Rectal smooth muscle tissue (tissue), 1 donor: ENCODE results near the gene TENM4.

ENCODE experiments used
- H3K27ac ChIP-seq: one replicate; pipeline ENCODE4 v1.7.0; 2013; ENCODE audit warnings: low read depth, low read length, inconsistent platforms
- H3K27me3 ChIP-seq: one replicate; pipeline ENCODE4 v1.7.0; 2013; ENCODE audit warnings: low read length; ENCODE audit not compliant: control insufficient read depth, insufficient read depth
- H3K36me3 ChIP-seq: one replicate; pipeline ENCODE4 v1.7.0; 2013; ENCODE audit warnings: low read length; ENCODE audit not compliant: control insufficient read depth, insufficient read depth
- H3K4me1 ChIP-seq: one replicate; pipeline ENCODE4 v1.7.0; 2013; ENCODE audit warnings: low read length; ENCODE audit not compliant: control insufficient read depth, insufficient read depth
- H3K4me3 ChIP-seq: one replicate; pipeline ENCODE4 v1.7.0; 2013; ENCODE audit warnings: low read length
- H3K9ac ChIP-seq: one replicate; pipeline ENCODE4 v1.7.0; 2013; ENCODE audit warnings: low read length

The TENM4 gene

DNA sequence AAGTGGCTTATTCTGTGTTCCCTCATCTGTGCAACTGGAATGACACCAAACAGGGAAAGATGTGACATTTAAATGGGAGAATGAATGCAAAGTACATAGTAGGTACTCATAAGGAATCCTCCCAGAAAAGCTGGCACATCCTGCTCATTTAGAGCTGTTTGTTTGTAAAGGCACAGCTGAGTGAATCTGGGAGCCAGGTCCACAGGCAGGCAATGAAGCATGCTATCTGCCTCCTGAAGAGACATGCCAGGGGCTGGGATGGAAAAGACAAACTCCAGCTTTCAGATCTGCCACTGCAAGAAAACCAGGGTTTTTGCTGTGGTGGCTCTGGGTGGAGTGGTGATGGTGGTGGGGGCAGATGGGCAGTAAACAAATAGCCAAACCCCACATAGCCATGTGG lies 150.1 kb downstream of the TENM4 start:
- Histone ChIP-seq H3K4me1 (no peaks in the 10 kb centered on the region), H3K9ac (no peak overlapping the region), H3K27me3 (no peaks in the 10 kb centered on the region), H3K36me3 (no peaks in the 10 kb centered on the region), H3K4me3 (no peak overlapping the region), H3K27ac (no peak overlapping the region)

DNA sequence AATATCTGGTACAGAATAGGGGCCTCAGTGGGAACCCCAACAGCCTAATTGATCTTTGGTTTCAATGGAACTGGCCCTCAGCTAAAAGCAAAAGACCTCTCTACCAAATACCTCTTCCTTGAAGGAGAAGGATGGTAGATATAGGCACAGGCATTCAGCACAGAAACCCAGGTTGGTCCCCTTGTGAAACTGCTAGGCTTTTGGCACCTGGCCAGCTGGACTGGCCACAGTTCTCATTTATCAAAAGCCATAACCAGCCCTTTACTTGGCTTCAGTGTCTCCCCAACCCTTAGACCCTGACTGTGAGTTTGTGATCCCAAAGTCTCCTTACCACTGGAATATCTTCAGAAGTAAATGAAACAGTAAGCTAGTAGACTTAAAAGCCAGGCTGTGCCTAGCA lies 152.9 kb downstream of the TENM4 start:
- no peaks in the 10 kb centered on the region for H3K4me1 ChIP-seq
- H3K27me3 ChIP-seq = no peaks in the 10 kb centered on the region
- H3K4me3 ChIP-seq = no peak overlapping the region
- H3K9ac ChIP-seq = no peak overlapping the region
- H3K36me3 ChIP-seq = no peaks in the 10 kb centered on the region
- no peak overlapping the region for H3K27ac ChIP-seq

DNA sequence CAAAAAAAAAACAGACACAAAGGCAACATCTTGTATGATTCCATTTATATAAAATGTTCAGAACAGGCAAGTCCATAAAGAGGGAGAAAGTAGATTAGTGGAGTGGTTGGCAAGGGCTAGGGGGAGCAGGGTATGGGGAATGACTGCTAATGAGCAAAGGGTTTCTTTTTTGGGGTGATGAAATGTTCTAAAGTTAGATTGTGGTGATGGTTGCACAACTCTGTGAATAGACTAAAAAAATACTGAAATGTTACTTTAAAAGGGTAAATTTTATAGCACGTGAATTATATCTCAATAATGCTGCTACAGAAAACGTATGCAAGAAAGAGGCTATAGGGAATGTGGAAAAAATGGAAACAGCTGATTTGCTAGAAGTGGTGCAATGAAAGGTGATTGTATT lies 155.1 kb downstream of the TENM4 start:
- H3K4me3 ChIP-seq = no peak overlapping the region
- no peaks in the 10 kb centered on the region for H3K4me1 ChIP-seq
- H3K27ac ChIP-seq = no peak overlapping the region
- no peaks in the 10 kb centered on the region for H3K36me3 ChIP-seq
- H3K9ac ChIP-seq = no peak overlapping the region
- H3K27me3 ChIP-seq = no peaks in the 10 kb centered on the region

DNA sequence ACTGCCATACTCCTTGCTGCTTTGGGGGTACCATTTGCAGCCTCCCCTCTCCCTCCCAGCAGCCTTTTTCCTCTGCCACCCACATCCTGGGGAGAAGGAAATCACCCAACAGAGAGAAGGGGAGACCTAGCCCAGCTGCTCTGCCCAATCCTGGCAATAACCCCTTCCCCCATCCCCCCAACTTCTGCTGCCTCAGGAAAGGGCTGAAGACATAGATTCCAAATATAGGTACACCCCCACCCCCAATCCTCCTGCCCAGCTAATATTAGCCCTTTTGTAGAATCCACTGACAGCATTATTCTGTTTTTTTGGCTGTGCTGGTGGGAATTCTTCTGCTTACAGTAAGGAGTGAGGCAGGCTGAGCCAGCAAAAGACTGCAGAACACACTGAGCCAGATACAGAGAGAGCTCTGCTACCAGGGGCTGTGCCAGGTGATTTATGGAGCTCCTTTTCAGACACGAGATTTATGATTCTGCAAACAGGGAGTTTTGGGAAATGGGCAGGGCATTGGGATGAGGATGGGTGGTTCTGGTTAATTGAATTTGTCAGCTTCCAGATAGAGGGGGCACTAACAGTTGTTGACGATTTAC lies 164.0 kb downstream of the TENM4 start:
- Histone ChIP-seq H3K27me3 (no peaks in the 10 kb centered on the region), H3K36me3 (no peaks in the 10 kb centered on the region), H3K4me1 (no peaks in the 10 kb centered on the region), H3K9ac (no peak overlapping the region), H3K27ac (no peak overlapping the region), H3K4me3 (no peak overlapping the region)

DNA sequence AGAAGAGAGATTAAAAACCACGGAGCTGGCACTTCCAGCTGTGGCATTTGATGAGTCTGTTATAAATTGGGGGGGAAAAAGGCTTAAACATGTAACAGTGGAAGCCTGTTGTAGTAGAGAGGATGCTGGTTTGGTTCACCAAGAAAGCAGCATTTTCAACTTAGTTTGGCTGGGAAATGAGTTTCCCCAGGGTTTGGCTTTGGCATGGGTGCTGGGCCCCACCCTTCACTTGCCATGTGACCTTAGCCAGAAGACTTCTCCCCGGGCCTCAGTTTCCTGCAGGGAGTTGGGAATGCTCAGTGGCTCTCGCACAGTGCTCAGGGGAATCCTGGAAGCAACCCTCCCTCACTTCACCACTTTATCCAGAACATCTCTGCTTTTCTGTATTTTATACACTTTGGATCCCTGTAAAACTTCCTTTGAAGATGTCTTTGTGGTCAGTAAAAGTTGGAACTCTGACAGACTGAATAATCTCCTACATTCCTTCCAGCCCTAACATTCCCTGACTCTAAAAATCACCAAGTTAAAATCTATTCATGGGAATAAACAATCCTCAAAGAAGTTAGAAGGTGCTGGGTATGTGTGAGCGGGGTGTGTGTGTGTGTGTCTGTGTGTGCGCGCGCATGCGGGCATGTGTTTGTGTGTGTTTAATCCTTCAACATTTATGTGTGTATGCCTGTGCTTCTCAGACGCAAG lies 166.0 kb downstream of the TENM4 start:
- Histone ChIP-seq H3K9ac (no peak overlapping the region), H3K4me1 (no peaks in the 10 kb centered on the region), H3K36me3 (no peaks in the 10 kb centered on the region), H3K4me3 (no peak overlapping the region), H3K27me3 (peaks cover 3% of the 10 kb centered on the region), H3K27ac (no peak overlapping the region)

DNA sequence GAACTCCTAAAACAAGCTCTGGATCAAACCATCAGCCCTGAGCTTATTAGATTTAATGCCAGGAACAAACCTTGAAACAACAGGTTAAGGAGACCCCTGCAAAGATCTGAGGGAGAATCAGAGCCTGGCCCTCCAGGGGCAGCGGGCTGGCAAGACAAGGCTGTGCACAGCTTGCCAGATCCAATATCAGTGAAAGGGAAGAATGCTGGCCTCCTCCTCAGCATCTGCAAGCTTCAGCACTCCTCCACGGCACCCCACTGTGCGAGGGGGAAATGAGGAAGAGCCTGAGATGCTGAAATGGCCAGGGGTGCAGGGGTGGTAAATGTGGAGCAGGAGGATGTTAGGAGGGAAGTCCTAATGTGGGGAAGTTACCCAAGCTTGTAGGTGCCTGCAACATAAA lies 167.0 kb downstream of the TENM4 start:
- peaks cover 3% of the 10 kb centered on the region for H3K27me3 ChIP-seq
- H3K9ac ChIP-seq = no peak overlapping the region
- no peak overlapping the region for H3K27ac ChIP-seq
- no peaks in the 10 kb centered on the region for H3K36me3 ChIP-seq
- H3K4me3 ChIP-seq = no peak overlapping the region
- no peaks in the 10 kb centered on the region for H3K4me1 ChIP-seq

DNA sequence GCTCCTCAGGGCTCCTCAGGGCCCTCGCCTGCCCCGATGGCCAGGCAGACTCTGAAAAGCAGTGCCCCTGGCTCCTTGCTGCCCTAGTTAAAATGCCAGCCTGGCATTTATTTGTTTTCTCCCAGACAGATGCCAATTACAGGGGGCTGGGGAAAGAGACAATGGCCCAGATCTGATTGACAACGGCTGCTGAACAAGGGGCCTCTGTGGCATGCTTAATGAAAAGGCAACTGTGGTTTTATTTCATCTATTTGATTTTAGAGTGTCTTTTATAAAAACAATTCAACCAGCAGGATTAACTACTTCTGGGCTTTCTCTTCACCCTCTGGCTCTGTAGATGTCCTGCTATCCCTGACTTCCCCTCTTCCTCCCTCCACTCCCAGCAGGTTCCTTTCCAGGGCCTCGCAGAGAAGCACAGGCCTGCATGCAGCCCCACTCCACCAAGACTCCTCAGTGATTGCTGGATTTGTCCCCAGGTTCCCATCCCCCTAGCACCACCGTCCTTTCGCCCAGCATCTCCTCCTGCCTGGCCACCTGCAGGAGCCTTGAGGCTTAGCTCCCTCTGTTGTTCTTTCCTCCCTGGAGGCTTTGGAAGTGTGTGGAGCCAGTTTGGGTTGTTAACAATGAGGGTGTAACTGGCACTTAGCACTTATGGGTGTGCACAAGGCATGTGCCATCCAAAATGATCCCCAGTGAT lies 171.1 kb downstream of the TENM4 start:
- Histone ChIP-seq H3K27me3 (peaks cover 3% of the 10 kb centered on the region), H3K36me3 (no peaks in the 10 kb centered on the region), H3K4me1 (no peaks in the 10 kb centered on the region), H3K27ac (no peak overlapping the region), H3K4me3 (no peak overlapping the region), H3K9ac (no peak overlapping the region)

DNA sequence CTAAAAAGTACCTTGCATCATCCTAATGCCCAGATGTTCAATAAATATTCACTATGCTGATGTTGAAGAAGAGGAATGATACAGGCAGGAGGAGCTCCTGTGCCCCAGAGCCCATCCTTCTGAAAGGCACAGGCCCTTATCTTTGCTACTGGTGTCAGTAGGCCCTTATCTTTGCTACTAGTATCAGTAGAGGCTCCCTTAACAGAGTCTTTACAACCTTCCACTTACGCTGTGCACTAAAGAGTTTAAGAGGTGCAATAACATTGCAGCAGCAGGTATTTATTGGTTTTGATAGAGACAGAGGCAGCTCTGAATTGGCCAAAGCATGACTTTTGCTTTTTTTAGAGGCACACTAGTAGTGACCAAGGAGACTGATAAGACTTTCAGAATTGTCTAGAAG lies 174.4 kb downstream of the TENM4 start:
- Histone ChIP-seq H3K4me1 (no peaks in the 10 kb centered on the region), H3K27me3 (peaks cover under 1% of the 10 kb centered on the region), H3K9ac (no peak overlapping the region), H3K36me3 (no peaks in the 10 kb centered on the region), H3K27ac (no peak overlapping the region), H3K4me3 (no peak overlapping the region)

DNA sequence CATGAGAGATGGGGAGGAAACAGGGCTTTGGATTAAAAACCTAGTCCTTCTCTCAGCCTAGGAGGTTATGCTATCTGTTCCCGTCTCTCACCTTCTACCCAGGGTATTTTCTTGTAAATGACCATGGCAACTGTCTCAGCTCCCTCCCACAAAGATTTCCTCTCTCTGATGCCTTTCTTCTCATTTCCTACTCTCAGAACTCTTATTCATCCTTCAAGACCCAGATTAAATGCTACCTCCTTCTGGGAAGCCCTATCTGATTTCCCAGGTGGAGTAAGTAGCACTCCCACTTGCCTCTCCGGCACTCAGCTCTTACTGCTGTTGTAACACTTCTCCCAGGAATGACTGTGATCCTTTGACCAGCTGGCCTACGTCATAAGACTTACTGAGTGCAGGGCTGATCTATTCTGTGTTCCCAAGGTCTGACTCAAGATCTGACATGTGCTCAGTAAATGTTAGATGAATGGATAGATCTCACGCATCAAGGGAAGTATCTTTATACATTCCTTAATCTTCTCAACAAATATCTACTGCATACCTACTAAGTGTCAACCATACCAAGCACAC lies 175.0 kb downstream of the TENM4 start:
- no peak overlapping the region for H3K9ac ChIP-seq
- H3K27ac ChIP-seq = no peak overlapping the region
- H3K4me3 ChIP-seq = no peak overlapping the region
- no peaks in the 10 kb centered on the region for H3K4me1 ChIP-seq
- no peaks in the 10 kb centered on the region for H3K27me3 ChIP-seq
- no peaks in the 10 kb centered on the region for H3K36me3 ChIP-seq

DNA sequence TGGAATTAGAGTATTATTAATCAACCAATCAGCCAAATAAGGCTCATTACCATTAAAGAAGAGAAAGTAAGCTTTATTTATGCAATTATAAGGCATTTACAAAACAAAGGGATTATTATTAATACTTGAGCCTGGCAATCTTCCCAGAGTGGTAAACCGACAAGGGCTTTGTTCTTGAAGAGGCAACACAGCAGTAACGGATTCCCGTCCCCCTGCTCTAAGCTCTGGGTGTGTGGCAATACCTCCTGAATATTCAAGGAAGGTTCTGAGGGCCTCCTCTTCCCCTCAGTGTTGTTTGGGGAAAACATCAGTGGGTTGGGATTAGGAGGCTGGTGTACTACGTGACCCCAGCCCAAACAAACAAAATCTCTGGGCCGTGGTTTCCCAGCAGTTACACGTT lies 176.5 kb downstream of the TENM4 start:
- Histone ChIP-seq H3K36me3 (no peaks in the 10 kb centered on the region), H3K27me3 (no peaks in the 10 kb centered on the region), H3K27ac (no peak overlapping the region), H3K9ac (no peak overlapping the region), H3K4me3 (no peak overlapping the region), H3K4me1 (no peaks in the 10 kb centered on the region)

DNA sequence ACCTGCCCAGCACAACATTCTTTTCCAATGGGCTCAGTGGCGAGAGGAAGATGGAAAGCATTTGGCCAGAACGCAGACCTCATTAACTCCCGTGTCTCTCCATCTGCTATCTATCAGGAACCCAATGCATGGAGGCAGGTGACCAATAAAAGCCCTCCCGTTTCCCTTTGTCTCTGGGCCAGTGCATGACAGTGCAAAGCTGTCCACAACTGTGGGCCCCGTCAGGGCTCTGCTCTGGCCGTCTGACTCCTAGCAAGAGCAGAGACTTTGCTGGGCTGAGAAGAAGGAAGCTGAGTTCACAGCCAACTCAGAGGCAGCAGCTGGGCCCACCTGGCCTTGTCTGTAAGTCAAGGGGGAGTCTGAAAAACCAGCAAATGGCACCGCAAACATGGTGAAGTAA lies 177.8 kb downstream of the TENM4 start:
- Histone ChIP-seq H3K4me3 (no peak overlapping the region), H3K4me1 (no peaks in the 10 kb centered on the region), H3K9ac (no peak overlapping the region), H3K27ac (no peak overlapping the region), H3K36me3 (no peaks in the 10 kb centered on the region), H3K27me3 (no peaks in the 10 kb centered on the region)

DNA sequence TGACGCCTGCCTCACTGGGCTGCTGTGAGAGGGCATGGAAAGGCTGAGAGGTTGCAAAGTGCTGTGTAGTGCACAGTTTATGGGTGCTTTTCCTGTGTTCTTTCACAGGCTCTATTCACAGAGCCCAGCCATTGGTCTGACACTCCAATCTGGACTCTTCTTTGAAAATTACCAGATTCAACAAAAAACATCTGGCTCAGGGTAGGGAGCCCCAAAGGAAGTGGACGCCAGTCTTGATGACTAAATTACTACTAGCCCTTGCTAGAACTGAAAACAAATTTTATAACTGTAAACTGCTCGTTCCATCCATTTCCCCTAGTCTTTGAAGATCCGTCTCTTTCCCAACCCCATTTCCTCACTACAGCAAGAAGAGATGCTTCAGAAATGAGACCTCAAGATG lies 178.6 kb downstream of the TENM4 start:
- Histone ChIP-seq H3K27me3 (no peaks in the 10 kb centered on the region), H3K36me3 (no peaks in the 10 kb centered on the region), H3K9ac (no peak overlapping the region), H3K4me3 (no peak overlapping the region), H3K4me1 (no peaks in the 10 kb centered on the region), H3K27ac (no peak overlapping the region)
